Measurements from ENCODE around the gene LYPD1.

DNA sequence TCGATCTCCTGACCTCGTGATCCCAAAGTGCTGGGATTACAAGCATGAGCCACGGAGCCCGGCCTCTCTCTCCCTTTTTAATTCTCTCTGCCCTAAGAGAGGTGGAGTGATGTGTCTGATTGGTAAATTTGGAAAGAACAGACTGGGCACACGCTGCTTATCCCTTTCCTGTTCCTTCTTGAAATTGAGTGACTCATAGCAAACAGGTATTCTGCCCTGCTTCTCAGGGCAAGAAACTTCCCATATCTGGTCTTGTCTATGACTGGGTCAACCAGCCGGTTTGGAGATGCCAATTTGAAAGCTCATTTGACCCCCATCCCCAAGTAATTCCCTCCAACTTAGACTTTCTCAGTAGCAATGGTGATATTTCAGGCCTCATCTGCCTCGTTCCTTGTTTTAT lies 15.0 kb downstream of the LYPD1 start:
- TF ChIP-seq, protein P1, sequence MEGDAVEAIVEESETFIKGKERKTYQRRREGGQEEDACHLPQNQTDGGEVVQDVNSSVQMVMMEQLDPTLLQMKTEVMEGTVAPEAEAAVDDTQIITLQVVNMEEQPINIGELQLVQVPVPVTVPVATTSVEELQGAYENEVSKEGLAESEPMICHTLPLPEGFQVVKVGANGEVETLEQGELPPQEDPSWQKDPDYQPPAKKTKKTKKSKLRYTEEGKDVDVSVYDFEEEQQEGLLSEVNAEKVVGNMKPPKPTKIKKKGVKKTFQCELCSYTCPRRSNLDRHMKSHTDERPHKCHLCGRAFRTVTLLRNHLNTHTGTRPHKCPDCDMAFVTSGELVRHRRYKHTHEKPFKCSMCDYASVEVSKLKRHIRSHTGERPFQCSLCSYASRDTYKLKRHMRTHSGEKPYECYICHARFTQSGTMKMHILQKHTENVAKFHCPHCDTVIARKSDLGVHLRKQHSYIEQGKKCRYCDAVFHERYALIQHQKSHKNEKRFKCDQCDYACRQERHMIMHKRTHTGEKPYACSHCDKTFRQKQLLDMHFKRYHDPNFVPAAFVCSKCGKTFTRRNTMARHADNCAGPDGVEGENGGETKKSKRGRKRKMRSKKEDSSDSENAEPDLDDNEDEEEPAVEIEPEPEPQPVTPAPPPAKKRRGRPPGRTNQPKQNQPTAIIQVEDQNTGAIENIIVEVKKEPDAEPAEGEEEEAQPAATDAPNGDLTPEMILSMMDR (IDR thresholded peaks at IDR 0.05), result no peak
- no peak for TF ChIP-seq EZH2 (IDR thresholded peaks at IDR 0.05)

Data from neural progenitor cell (in vitro differentiated cells).